Hypothalamus (tissue), 51 donors: ENCODE results near the gene PARP14.
"Not testable (repeated sequence)": the region's sequence is repeated elsewhere in the genome, so short reads cannot be mapped to it uniquely, and the experiment has no call there.

Source experiments
- DNase-seq, 51 donors: peaks; one replicate each; lab custom pipeline; 2025; lab: John Stamatoyannopoulos, UW

PARP14 gene

GRCh38 chr3:122678506-122678905 is 2.1 kb upstream of the PARP14 start:
- DNase-seq, result peak in 3 of 51 donors; percentile 0 to 23 (median 4)

- peak in 47 of 51 donors; percentile 13 to 79 (median 41) for DNase-seq
Observed at GRCh38 chr3:122679085-122679881, 1.4 kb upstream of the PARP14 start.

- DNase-seq, result peak in 4 of 51 donors; percentile 12 to 57 (median 27)
Observed at GRCh38 chr3:122679882-122680474, 661 bp upstream of the PARP14 start.

GRCh38 chr3:122681284-122681973 is 790 bp downstream of the PARP14 start:
- peak in 1 of 51 donors; percentile 2 for DNase-seq

GRCh38 chr3:122681974-122682409 is 1.4 kb downstream of the PARP14 start:
- DNase-seq, result no peak

GRCh38 chr3:122682778-122683411 is 2.3 kb downstream of the PARP14 start:
- not testable (repeated sequence) for DNase-seq

- DNase-seq, result no peak
Observed at GRCh38 chr3:122687298-122687697, 6.7 kb downstream of the PARP14 start.

GRCh38 chr3:122688996-122689395 is 8.4 kb downstream of the PARP14 start:
- no peak for DNase-seq

GRCh38 chr3:122689587-122689986 is 8.9 kb downstream of the PARP14 start:
- DNase-seq, result no peak

GRCh38 chr3:122690096-122690495 is 9.5 kb downstream of the PARP14 start:
- DNase-seq, result no peak

- DNase-seq, result no peak
Observed at GRCh38 chr3:122691195-122691594, 10.6 kb downstream of the PARP14 start.

- no peak for DNase-seq
Observed at GRCh38 chr3:122692674-122693073, 12.0 kb downstream of the PARP14 start.

GRCh38 chr3:122694966-122695365 is 14.3 kb downstream of the PARP14 start:
- no peak for DNase-seq

GRCh38 chr3:122695927-122696561 is 15.4 kb downstream of the PARP14 start:
- DNase-seq, result no peak

- no peak for DNase-seq
Observed at GRCh38 chr3:122697952-122698620, 17.4 kb downstream of the PARP14 start.

GRCh38 chr3:122700193-122700592 is 19.6 kb downstream of the PARP14 start:
- no peak for DNase-seq

- DNase-seq, result no peak
Observed at GRCh38 chr3:122705379-122705778, 24.7 kb downstream of the PARP14 start.

- not testable (repeated sequence) for DNase-seq
Observed at GRCh38 chr3:122710616-122711251, 30.1 kb downstream of the PARP14 start.

- DNase-seq, result no peak
Observed at GRCh38 chr3:122714273-122714672, 33.6 kb downstream of the PARP14 start.
